Esophagus muscularis mucosa (tissue), 4 donors: ENCODE measurements around the gene CCN5.

Experiments
- CTCF ChIP-seq, 3 experiments: fragments of 200-600 bp in 2 of 3; fragments of 450-650 bp in 1 of 3; sonication (generic) in 2 of 3; IDR thresholded peaks; one replicate each; pipeline ENCODE4 v1.5.1; 2017 to 2019; ENCODE audit warnings: antibody characterized with exemption in 3 of 3, mild to moderate bottlenecking in 2 of 3, moderate library complexity in 1 of 3
- EP300 ChIP-seq: sonication (generic); formaldehyde crosslinking; IDR thresholded peaks from one replicate; pipeline ENCODE4 v1.6.1; 2017; ENCODE audit warnings: antibody characterized with exemption
- POLR2AphosphoS5 ChIP-seq, 2 donors: sonication (generic); formaldehyde crosslinking; IDR thresholded peaks; one replicate each; pipeline ENCODE4 v1.6.1; 2017; ENCODE audit warnings: antibody characterized with exemption in 2 of 2

- TF ChIP-seq CTCF (IDR thresholded peaks at IDR 0.05) (no peak), POLR2AphosphoS5 (IDR thresholded peaks at IDR 0.05) (no peak), EP300 (no peak)
Observed at GRCh38 chr20:44758247-44759101, 43.3 kb downstream of the CCN5 start.
